K562 (cell line): ENCODE results near the gene CBL. TPM values are rescaled to one million over a fixed set of nuclear protein-coding genes. Genes with fewer than 3 reads are reported as not detected.

Source experiments
- E2F6 ChIP-seq, 2 experiments: IDR thresholded peaks; 2 replicates each; pipeline ENCODE4 v1.6.1; 2011; ENCODE audit warnings: borderline replicate concordance in 1 of 2, control low read depth in 1 of 2, low read depth in 1 of 2, low read length in 1 of 2, mild to moderate bottlenecking in 1 of 2, mixed read lengths in 1 of 2, moderate library complexity in 1 of 2; ENCODE audit not compliant: insufficient read depth in 1 of 2, insufficient read length in 1 of 2, poor library complexity in 1 of 2, severe bottlenecking in 1 of 2; ENCODE audit errors: extremely low read depth in 1 of 2
- ELF4 ChIP-seq: fragments of 450-650 bp; formaldehyde crosslinking; IDR thresholded peaks from 2 replicates; pipeline ENCODE4 v1.4.0; 2022; ENCODE audit warnings: missing genetic modification characterization
- HDAC2 ChIP-seq: fragments of 450-650 bp; IDR thresholded peaks from 2 replicates; pipeline ENCODE4 v1.6.1; 2016; ENCODE audit warnings: mild to moderate bottlenecking
- HMGN3 ChIP-seq: IDR thresholded peaks from 2 replicates; pipeline ENCODE4 v1.6.1; 2011; ENCODE audit warnings: borderline replicate concordance, low read depth, mild to moderate bottlenecking, mixed read lengths, low read length; ENCODE audit not compliant: insufficient read length; ENCODE audit errors: extremely low read depth
- ILF3 ChIP-seq: fragments of 450-650 bp; IDR thresholded peaks from 2 replicates; pipeline ENCODE4 v1.6.1; 2018; ENCODE audit warnings: antibody characterized with exemption, mild to moderate bottlenecking, moderate library complexity, borderline replicate concordance
- MAX ChIP-seq: sonication (generic); formaldehyde crosslinking; IDR thresholded peaks from 2 replicates; pipeline ENCODE4 v1.9.0; 2022; ENCODE audit warnings: mild to moderate bottlenecking, missing genetic modification reagents
- OTX1 ChIP-seq: fragments of 450-650 bp; formaldehyde crosslinking; IDR thresholded peaks from 2 replicates; pipeline ENCODE4 v1.4.0; 2022; ENCODE audit warnings: mild to moderate bottlenecking
- SMARCE1 ChIP-seq: fragments of 450-650 bp; IDR thresholded peaks from 2 replicates; pipeline ENCODE4 v1.7.1; 2016; ENCODE audit warnings: mild to moderate bottlenecking
- TRIM24 ChIP-seq, 2 experiments: fragments of 450-650 bp; IDR thresholded peaks; 2 replicates each; pipeline ENCODE4 v1.6.1; 2016
- ZBTB26 ChIP-seq: fragments of 450-650 bp; formaldehyde crosslinking; IDR thresholded peaks from 2 replicates; pipeline ENCODE4 v1.4.0; 2022; ENCODE audit warnings: missing genetic modification characterization
- ZBTB40 ChIP-seq, 2 experiments: fragments of 450-650 bp in 1 of 2; sonication (generic) in 1 of 2; formaldehyde crosslinking in 1 of 2; IDR thresholded peaks; 2 replicates each; pipeline versions ENCODE4 v1.7.1 to v1.9.0; 2016 to 2022; ENCODE audit warnings: inconsistent platforms in 1 of 2, mild to moderate bottlenecking in 1 of 2, missing genetic modification reagents in 1 of 2
- ZC3H11A ChIP-seq: IDR thresholded peaks from 2 replicates; pipeline ENCODE4 v1.6.1; 2012; ENCODE audit warnings: low read depth, low read length, improper control_type of control experiment
- ZKSCAN1 ChIP-seq: fragments of 150-350 bp; IDR thresholded peaks from 2 replicates; pipeline ENCODE4 v1.6.1; 2016; ENCODE audit warnings: low read depth, low read length
- ZNF311 ChIP-seq: fragments of 250-450 bp; sonication (Bioruptor Pico); IDR thresholded peaks from 2 replicates; pipeline ENCODE4 v1.4.0; 2020; ENCODE audit warnings: mild to moderate bottlenecking, moderate library complexity
- polyA plus RNA-seq, 8 experiments: library from polyadenylated mRNA; depleted of rRNA in 4 of 8; stranded (reverse) in 5 of 8; unstranded in 3 of 8; fragments of >200 nt; fragmentation: Nextera tagmentation in 2 of 8; fragmentation: Illumina TruSeq in 1 of 8; extraction: Ambion mirVana in 2 of 8; extraction: Trizol in 1 of 8; gene quantifications; 2 replicates each; pipeline versions ENCODE4 v1.2.1 to v1.2.3, GENCODE V29; 2011 to 2014; ENCODE audit warnings: inconsistent platforms in 1 of 8, missing spikeins in 1 of 8
- total RNA-seq, 7 experiments: library from RNA; depleted of rRNA in 6 of 7; stranded (reverse); fragments of >200 nt in 6 of 7; fragmentation: Illumina TruSeq in 2 of 7; extraction: Trizol in 2 of 7; gene quantifications; 2 replicates each; pipeline versions ENCODE4 v1.2.1 to v1.2.3, GENCODE V29; 2011 to 2021; ENCODE audit warnings: low replicate concordance in 1 of 7

Gene CBL
- total and polyA plus RNA-seq, 9 of the 15 experiments (the other 6 are each of a cell fraction or from before 2014, with no cell fraction given): 3.2 to 24.9 (median 9.9) TPM

GRCh38 chr11:119181677-119182412 lies 24.3 kb upstream of the CBL start (continued):
- TF ChIP-seq ZBTB40 (IDR thresholded peaks at IDR 0.05): peak; percentile 83
- no peak for TF ChIP-seq ZBTB40 (CRISPR knock-in tag; IDR thresholded peaks at IDR 0.05)
- TF ChIP-seq HMGN3: peak; percentile 26
- no peak for TF ChIP-seq E2F6 (IDR thresholded peaks at IDR 0.05; ENCODE audit: borderline replicate concordance in 1 of 2, extremely low read depth in 1 of 2, insufficient read depth in 1 of 2, insufficient read length in 1 of 2, low read depth in 1 of 2, low read length in 1 of 2, poor library complexity in 1 of 2, severe bottlenecking in 1 of 2)
- no peak for TF ChIP-seq ILF3
- no peak for TF ChIP-seq ZC3H11A
- 0 out of 2 replicates have a peak, but pooled peaks have one; percentile 26 for TF ChIP-seq ELF4
- TF ChIP-seq ZKSCAN1: no peak
- TF ChIP-seq TRIM24 (IDR thresholded peaks at IDR 0.05): no peak
- TF ChIP-seq OTX1 (CRISPR knock-in tag): no peak
- TF ChIP-seq HDAC2: 0 out of 2 replicates have a peak, but pooled peaks have one; percentile 20
- peak; percentile 43; the same call in 1 of the 2 replicates for TF ChIP-seq MAX
- no peak for TF ChIP-seq ZNF311 (CRISPR knock-in tag)
- 0 out of 2 replicates have a peak, but pooled peaks have one; percentile 16 for TF ChIP-seq ZBTB26 (CRISPR knock-in tag)
- peak; percentile 58; the same call in 1 of the 2 replicates for TF ChIP-seq SMARCE1
